Measurements from ENCODE around the gene L3MBTL1. TPM values are rescaled to one million over a fixed set of nuclear protein-coding genes. Genes with fewer than 3 reads are reported as not detected.

Gene L3MBTL1
- total RNA-seq, 3 donors from 2014 or later, result 6.4 to 13.1 (median 10.7) TPM

DNA sequence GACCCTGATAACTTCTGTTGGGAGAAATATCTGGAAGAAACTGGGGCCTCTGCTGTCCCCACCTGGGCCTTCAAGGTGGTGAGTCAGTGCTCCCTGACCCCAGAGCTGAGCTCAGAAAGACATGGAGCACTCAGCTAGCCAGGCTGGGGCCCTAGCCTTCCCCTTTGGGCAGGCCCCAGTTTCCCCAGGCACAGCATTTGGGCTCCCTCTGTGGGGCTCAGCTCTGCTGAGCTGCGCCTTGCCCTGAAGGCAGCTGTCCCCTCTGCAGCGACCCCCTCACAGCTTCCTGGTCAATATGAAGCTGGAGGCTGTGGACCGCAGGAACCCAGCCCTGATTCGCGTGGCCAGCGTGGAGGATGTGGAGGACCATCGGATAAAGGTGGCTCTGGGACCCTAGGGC, 26.5 kb downstream of the L3MBTL1 start:
- no peak for ATAC-seq
- intact Hi-C loops (cut with DNase I, micrococcal nuclease), result no loop called here

DNA sequence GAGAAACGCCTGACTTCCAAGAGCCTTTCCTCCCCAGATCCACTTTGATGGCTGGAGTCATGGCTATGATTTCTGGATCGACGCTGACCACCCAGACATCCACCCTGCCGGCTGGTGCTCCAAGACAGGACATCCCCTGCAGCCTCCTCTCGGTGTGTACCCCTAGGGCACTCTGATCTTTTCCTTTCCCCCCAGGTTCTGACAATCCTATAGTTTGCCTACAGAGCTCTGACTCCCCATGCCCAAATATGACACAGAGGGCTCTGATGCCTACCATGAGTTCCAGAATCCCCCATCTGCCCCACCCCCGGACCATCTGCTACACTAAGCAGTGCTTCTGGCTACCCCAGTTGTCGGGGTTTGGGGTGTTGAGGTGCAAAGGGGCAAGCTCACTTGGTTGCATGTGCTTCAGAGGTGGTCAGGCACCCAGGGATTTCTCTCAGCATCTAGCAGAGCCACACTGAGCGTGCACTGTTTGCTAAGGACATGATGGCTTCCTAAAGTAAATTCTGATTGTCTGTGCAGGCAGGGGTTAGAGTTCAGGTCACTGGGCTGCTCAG, 27.4 kb downstream of the L3MBTL1 start:
- Histone ChIP-seq H3K4me1 (ENCODE audit: low read depth) (no peaks in the 10 kb centered on the region), H3K36me3 (ENCODE audit: low read depth) (no peaks in the 10 kb centered on the region), H3K4me3 (no peak overlapping the region), H3K9me3 (no peaks in the 10 kb centered on the region)
- no peak for ATAC-seq
- TF ChIP-seq CTCF (IDR thresholded peaks at IDR 0.05), result no peak
- DNase-seq, result no peak
- intact Hi-C loops (cut with DNase I, micrococcal nuclease), result no loop called here

More for the DNA sequence above, 26.5 kb downstream of the L3MBTL1 start:
- Histone ChIP-seq H3K9me3 (no peaks in the 10 kb centered on the region), H3K4me1 (ENCODE audit: low read depth) (no peaks in the 10 kb centered on the region), H3K4me3 (no peak overlapping the region), H3K36me3 (ENCODE audit: low read depth) (no peaks in the 10 kb centered on the region)
- no peak for DNase-seq
- no peak for TF ChIP-seq CTCF (IDR thresholded peaks at IDR 0.05)

- Histone ChIP-seq H3K4me3 (no peak overlapping the region), H3K4me1 (ENCODE audit: low read depth) (no peaks in the 10 kb centered on the region), H3K9me3 (no peaks in the 10 kb centered on the region), H3K36me3 (ENCODE audit: low read depth) (no peaks in the 10 kb centered on the region)
- intact Hi-C loops (cut with DNase I, micrococcal nuclease), result no loop called here
- ATAC-seq (no peak), DNase-seq (no peak)
- TF ChIP-seq CTCF (IDR thresholded peaks at IDR 0.05), result no peak
Measured at GRCh38 chr20:43535370-43536004, 28.0 kb downstream of the L3MBTL1 start.

GRCh38 chr20:43536041-43536816, 28.7 kb downstream of the L3MBTL1 start:
- TF ChIP-seq CTCF (IDR thresholded peaks at IDR 0.05), result no peak
- no peak overlapping the region for H3K4me3 ChIP-seq
- ATAC-seq (no peak), DNase-seq (no peak)
- H3K9me3 ChIP-seq, result no peaks in the 10 kb centered on the region
- no peaks in the 10 kb centered on the region for H3K4me1 ChIP-seq (ENCODE audit: low read depth)
- intact Hi-C loops (cut with DNase I, micrococcal nuclease), result no loop called here
- H3K36me3 ChIP-seq (ENCODE audit: low read depth), result no peaks in the 10 kb centered on the region

DNA sequence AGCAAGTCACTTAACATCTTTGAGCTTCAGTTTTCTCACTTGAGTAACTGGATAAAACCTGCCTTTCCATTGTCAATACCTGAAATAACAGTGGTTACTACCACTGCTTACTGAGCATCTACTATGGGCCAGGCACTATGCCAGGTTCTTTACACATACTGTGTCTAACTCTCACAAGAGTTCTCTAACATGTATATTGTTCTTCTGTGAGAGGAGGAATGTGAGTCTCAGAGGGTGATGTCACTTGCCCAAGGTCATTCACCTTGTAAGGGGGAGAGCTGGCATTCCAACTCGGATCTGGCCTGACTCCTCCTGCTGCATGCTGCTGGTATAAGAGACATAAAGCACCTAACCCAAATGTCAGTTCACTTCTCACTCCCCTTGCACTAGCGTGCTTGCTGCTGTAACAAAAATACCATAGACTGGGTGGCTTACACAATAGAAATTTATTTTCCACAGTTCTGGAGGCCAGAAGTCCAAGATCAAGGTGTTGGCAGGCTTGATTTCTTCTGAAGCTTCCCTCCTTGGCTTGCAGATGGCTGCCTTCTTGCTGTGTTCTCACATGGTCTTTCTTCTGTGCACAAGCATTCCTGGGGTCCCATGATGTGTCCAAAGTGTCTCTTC, 29.4 kb downstream of the L3MBTL1 start:
- no peak for TF ChIP-seq CTCF (IDR thresholded peaks at IDR 0.05)
- no peaks in the 10 kb centered on the region for H3K9me3 ChIP-seq
- H3K36me3 ChIP-seq (ENCODE audit: low read depth), result no peaks in the 10 kb centered on the region
- intact Hi-C loops (cut with DNase I, micrococcal nuclease), result no loop called here
- no peaks in the 10 kb centered on the region for H3K4me1 ChIP-seq (ENCODE audit: low read depth)
- H3K4me3 ChIP-seq, result no peak overlapping the region
- no peak for DNase-seq
- no peak for ATAC-seq
